PC-3 (cell line): ENCODE data around the gene AMPD2. TPM values are rescaled to one million over a fixed set of nuclear protein-coding genes. Genes with fewer than 3 reads are reported as not detected.

Experiments used
- ATAC-seq: fragments of 200-7000 bp; cut with Tn5 transposase; 2 replicates; pipeline ENCODE4 v1.9.1; 2020; ENCODE audit warnings: mild to moderate bottlenecking, moderate library complexity
- BruUV-seq: library from RNA; stranded (reverse); fragments of 400-500 nt; replicated peaks from 2 replicates; lab custom pipeline; 2021; lab: Mats Ljungman, UMichigan
- CTCF ChIA-PET: fragments of 300-600 bp; sonication (Branson Sonifier 250); formaldehyde crosslinking; loops from one replicate; lab custom pipeline; 2022; ENCODE audit warnings: antibody characterized with exemption; lab: Charles Lee
- POLR2A ChIA-PET: fragments of 300-600 bp; sonication (Branson Sonifier 250); formaldehyde crosslinking; loops from one replicate; lab custom pipeline; 2022; ENCODE audit warnings: antibody characterized with exemption; ENCODE audit not compliant: unreplicated experiment; lab: Charles Lee
- DNase-seq: peaks from one replicate; pipeline ENCODE4 v3.0.0-alpha.2; 2015
- H2AFZ ChIP-seq: fragments of 300-600 bp; sonication (generic); 2 replicates; pipeline ENCODE4 v1.6.0; 2016; ENCODE audit warnings: antibody characterized with exemption, low read length
- H3F3A ChIP-seq: fragments of 300-600 bp; sonication (generic); one replicate; pipeline ENCODE4 v1.6.0; 2017; ENCODE audit warnings: antibody characterized with exemption, low read length, control low read depth, mild to moderate bottlenecking; ENCODE audit not compliant: unreplicated experiment
- H3K27ac ChIP-seq: fragments of 300-600 bp; sonication (generic); 2 replicates; pipeline ENCODE4 v1.5.1; 2016; ENCODE audit warnings: mild to moderate bottlenecking, low read length
- H3K27me3 ChIP-seq: fragments of 300-600 bp; sonication (generic); 2 replicates; pipeline ENCODE4 v1.6.1; 2016; ENCODE audit warnings: low read length, mixed read lengths
- H3K36me3 ChIP-seq: fragments of 300-600 bp; sonication (generic); 2 replicates; pipeline ENCODE4 v1.6.1; 2016; ENCODE audit warnings: low read depth, mixed run types, low read length, mixed read lengths
- H3K4me1 ChIP-seq: fragments of 300-600 bp; sonication (generic); 2 replicates; pipeline ENCODE4 v1.5.1; 2016; ENCODE audit warnings: low read length; ENCODE audit not compliant: insufficient read depth
- H3K4me2 ChIP-seq: fragments of 300-600 bp; sonication (generic); 2 replicates; pipeline ENCODE4 v1.6.0; 2016; ENCODE audit warnings: low read length
- H3K4me3 ChIP-seq: fragments of 300-600 bp; sonication (generic); 2 replicates; pipeline ENCODE4 v1.5.1; 2016; ENCODE audit warnings: mild to moderate bottlenecking, low read length, mixed read lengths
- H3K79me2 ChIP-seq: fragments of 300-600 bp; sonication (generic); 2 replicates; pipeline ENCODE4 v1.6.1; 2017; ENCODE audit warnings: low read length, mixed read lengths
- H3K9ac ChIP-seq: fragments of 300-600 bp; sonication (generic); 2 replicates; pipeline ENCODE4 v1.6.0; 2016; ENCODE audit warnings: mild to moderate bottlenecking, low read length
- H3K9me2 ChIP-seq: fragments of 300-600 bp; sonication (generic); replicated peaks from 2 replicates; pipeline ENCODE4 v1.6.1; 2016; ENCODE audit warnings: mixed run types, low read length, mixed read lengths
- H3K9me3 ChIP-seq: fragments of 300-600 bp; sonication (generic); 2 replicates; pipeline ENCODE4 v1.6.1; 2016; ENCODE audit warnings: low read length, mixed read lengths
- H4K20me1 ChIP-seq: fragments of 300-600 bp; sonication (generic); 2 replicates; pipeline ENCODE4 v1.6.1; 2016; ENCODE audit warnings: low read length, mixed read lengths
- CTCF ChIP-seq: fragments of 300-600 bp; sonication (generic); conservative IDR thresholded peaks from 2 replicates; pipeline ENCODE4 v1.5.1; 2017; ENCODE audit warnings: antibody characterized with exemption, low read depth, mild to moderate bottlenecking, low read length
- EZH2 ChIP-seq: fragments of 300-600 bp; sonication (generic); IDR thresholded peaks from one replicate; pipeline ENCODE4 v1.6.1; 2017; ENCODE audit warnings: antibody characterized with exemption, mild to moderate bottlenecking, low read length; ENCODE audit not compliant: unreplicated experiment
- EZH2phosphoT487 ChIP-seq: fragments of 300-600 bp; sonication (generic); IDR thresholded peaks from 2 replicates; pipeline ENCODE4 v1.6.1; 2018; ENCODE audit warnings: mild to moderate bottlenecking, antibody characterized with exemption, low read length, borderline replicate concordance
- intact Hi-C: fragments of 100-400 bp; cut with micrococcal nuclease; formaldehyde crosslinking; loops from 2 replicates; pipeline ENCODE4 v1.9.0; 2023
- total RNA-seq: library from RNA; depleted of rRNA; stranded (reverse); fragments of >200 nt; gene quantifications from 2 replicates; pipeline ENCODE4 v1.2.3, GENCODE V29; 2014

AMPD2 gene
- total RNA-seq, 1 experiment from 2014 or later: 75.3 TPM

DNA sequence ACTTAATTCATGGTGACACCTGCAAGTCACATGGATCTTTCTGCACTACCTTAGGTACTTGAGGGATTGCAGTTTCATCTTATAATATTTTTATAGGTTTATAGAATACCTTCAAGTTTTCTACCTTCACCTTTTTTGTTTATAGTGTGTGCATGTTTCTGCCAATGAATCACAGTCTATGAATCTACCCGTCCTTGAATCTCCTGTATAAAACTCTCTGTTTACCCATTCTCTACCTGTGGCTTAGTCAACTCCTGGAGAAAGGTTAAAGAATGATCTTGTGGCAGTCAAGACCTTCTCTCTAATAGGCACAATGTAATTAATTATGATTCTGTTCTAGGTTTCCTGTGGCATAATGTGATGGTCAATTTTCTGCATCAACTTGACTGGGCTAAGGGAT lies 45.0 kb downstream of the AMPD2 start:
- H3K4me2 ChIP-seq: no peak overlapping the region
- no peaks in the 10 kb centered on the region for H3K9me3 ChIP-seq
- intact Hi-C loops: no loop called here
- ChIA-PET POLR2A (no interaction called here), CTCF (no interaction called here)
- no peaks in the 10 kb centered on the region for H3K9me2 ChIP-seq
- H3K4me3 ChIP-seq: no peak overlapping the region
- H3K36me3 ChIP-seq: no peaks in the 10 kb centered on the region
- no TSS peak for BruUV-seq
- no peaks in the 10 kb centered on the region for H3F3A ChIP-seq
- peaks cover 28% of the 10 kb centered on the region for H3K4me1 ChIP-seq
- H3K27ac ChIP-seq: peak overlapping the region; percentile 45
- no peaks in the 10 kb centered on the region for H4K20me1 ChIP-seq
- ATAC-seq (peak; percentile 14; the same call in 1 of the 2 replicates), DNase-seq (peak; percentile 60)
- H3K9ac ChIP-seq: no peak overlapping the region
- H3K79me2 ChIP-seq: no peaks in the 10 kb centered on the region
- no peaks in the 10 kb centered on the region for H3K27me3 ChIP-seq
- TF ChIP-seq EZH2 (no peak), CTCF (no peak), EZH2phosphoT487 (no peak)
- H2AFZ ChIP-seq: no peak overlapping the region

DNA sequence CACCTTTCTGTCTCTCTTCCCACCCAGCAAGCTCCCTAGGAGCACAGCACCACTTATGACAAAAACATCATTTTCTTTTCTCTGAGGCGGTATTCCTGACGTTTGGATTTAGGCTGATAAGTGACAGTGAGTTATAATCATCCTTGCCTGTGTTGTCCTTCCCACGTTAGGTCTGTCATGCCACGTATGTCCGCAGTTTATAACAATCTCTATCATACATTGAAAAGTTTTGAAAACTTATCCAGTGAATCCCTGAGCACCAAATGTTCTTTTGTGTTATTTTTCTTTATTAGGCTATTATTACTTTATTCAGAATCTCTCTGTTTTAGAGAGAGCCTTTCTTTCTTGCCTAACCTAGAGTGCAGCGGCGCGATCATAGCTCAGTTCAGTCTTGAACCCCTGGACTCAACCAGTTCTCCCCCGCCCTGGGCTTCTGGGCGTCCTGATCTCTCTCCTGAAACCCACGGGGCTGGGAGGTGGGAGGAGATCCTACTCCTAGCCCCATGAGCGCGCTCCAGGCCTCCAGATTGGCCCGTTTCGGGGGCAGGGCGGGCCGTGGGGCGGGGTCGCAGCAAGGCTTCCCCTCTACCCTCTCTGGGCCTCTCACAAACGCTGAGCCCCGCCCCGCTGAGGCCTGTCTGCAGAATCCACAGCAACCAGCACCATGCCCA lies 48.0 kb downstream of the AMPD2 start, which contains the start of gene GSTM2:
Gene GSTM2 (plus strand): TSS at position 606 of the 671 bp plus-strand sequence. CDS start 59 bp downstream, at position 665.
- intact Hi-C loops: no loop called here
- H3K27ac ChIP-seq: no peak within 1 kb of the TSS
- no peaks in the 10 kb centered on the region for H4K20me1 ChIP-seq
- no TSS peak for BruUV-seq
- peak; percentile 99 for ATAC-seq
- no peaks in the 10 kb centered on the region for H3K79me2 ChIP-seq
- no peaks in the 10 kb centered on the region for H3K9me3 ChIP-seq
- H3K4me2 ChIP-seq: peak within 1 kb of the TSS; percentile 75
- peak within 1 kb of the TSS; percentile 64 for H3K4me3 ChIP-seq
- H3K36me3 ChIP-seq: no peaks in the 10 kb centered on the region
- H3F3A ChIP-seq: no peaks in the 10 kb centered on the region
- DNase-seq: peak; percentile 86
- POLR2A ChIA-PET: interaction anchor here (0.6 kb wide), 1 partner anchor 919 kb away, joined by 3 read pairs; no protein-coding TSS in a partner anchor
- H3K4me1 ChIP-seq: peaks cover 28% of the 10 kb centered on the region
- TF ChIP-seq EZH2phosphoT487: no peak
- no peak for TF ChIP-seq EZH2
- TF ChIP-seq CTCF: no peak
- H3K9me2 ChIP-seq: no peaks in the 10 kb centered on the region
- no peaks in the 10 kb centered on the region for H3K27me3 ChIP-seq
- H3K9ac ChIP-seq: peak within 1 kb of the TSS; percentile 4; the same call in 1 of the 2 replicates
- peak within 1 kb of the TSS; percentile 69 for H2AFZ ChIP-seq
- CTCF ChIA-PET: no interaction called here
